ENCODE measurements around the gene ENPP1. TPM values are rescaled to one million over a fixed set of nuclear protein-coding genes. Genes with fewer than 3 reads are reported as not detected.

Gene ENPP1
- total RNA-seq = 1.6 TPM

GRCh38 chr6:131807644-131808459, at the start of gene ENPP1:
ENPP1 (plus strand) TSS chr6:131808020; CDS start chr6:131808036, 16 bp downstream.

Small RNA genes lying within 50 kb of the gene (small RNA-seq; reads per million reads assigned to genes)
- gene MIR548H5 (ENCODE audit: low replicate concordance) (not detected), gene SELENOKP2 (ENCODE audit: low replicate concordance) (not detected)

Other genes with a start within 250 kb of the ENPP1 start
- not detected for gene ARG1, start 234.8 kb upstream of the ENPP1 start, total RNA-seq
- gene MED23, start 179.8 kb upstream of the ENPP1 start, total RNA-seq = 81.1 TPM
- gene ENPP3, start 170.7 kb upstream of the ENPP1 start, total RNA-seq = 0.63 TPM
- gene OR2A4, start 106.6 kb upstream of the ENPP1 start, total RNA-seq = not detected
- gene CTAGE9, start 97.0 kb upstream of the ENPP1 start, total RNA-seq = not detected
- 5.6 TPM for gene CCN2, start 143.4 kb downstream of the ENPP1 start, total RNA-seq

Measured in parietal lobe (tissue), 2 donors.